GM12878 (cell line): Measurements from ENCODE around the gene OR4C3. TPM values are rescaled to one million over a fixed set of nuclear protein-coding genes. Genes with fewer than 3 reads are reported as not detected.
"Not testable (repeated sequence)": the region's sequence is repeated elsewhere in the genome, so short reads cannot be mapped to it uniquely, and the experiment has no call there.

Source experiments
- ATAC-seq: fragments of 200-7000 bp; cut with Tn5 transposase; 3 replicates; pipeline ENCODE4 v1.9.1; 2020; ENCODE audit warnings: mild to moderate bottlenecking, moderate library complexity
- Bru-seq: library from RNA; stranded (reverse); fragments of 400-500 nt; gene quantifications from one replicate; lab custom pipeline; 2021; lab: Mats Ljungman, UMichigan
- BruChase-seq, 2 experiments: library from RNA; stranded (reverse); fragments of 400-500 nt; gene quantifications; one replicate each; lab custom pipeline; 2021; lab: Mats Ljungman, UMichigan
- BruUV-seq: library from RNA; stranded (reverse); fragments of 400-500 nt; replicated peaks from 2 replicates; lab custom pipeline; 2021; lab: Mats Ljungman, UMichigan
- CTCF ChIA-PET: fragments of 300-600 bp; sonication (Branson Sonifier 250); formaldehyde crosslinking; extraction: SDS; loops from one replicate; lab custom pipeline; 2021; ENCODE audit warnings: inconsistent platforms; lab: Yijun Ruan, JAX
- POLR2A ChIA-PET: fragments of 350-600 bp; formaldehyde crosslinking; extraction: SDS; loops from one replicate; lab custom pipeline; 2021; ENCODE audit warnings: inconsistent platforms; lab: Charles Lee
- RAD21 ChIA-PET: fragments of 300-600 bp; sonication (Branson Sonifier 250); formaldehyde crosslinking; loops from one replicate; lab custom pipeline; 2023; ENCODE audit warnings: antibody characterized with exemption; ENCODE audit not compliant: unreplicated experiment; lab: Charles Lee
- SMC1A ChIA-PET: fragments of 300-600 bp; sonication (Branson Sonifier 250); formaldehyde crosslinking; loops from one replicate; lab custom pipeline; 2023; ENCODE audit not compliant: unreplicated experiment, uncharacterized antibody; lab: Charles Lee
- DNase-seq: peaks from one replicate; pipeline ENCODE4 v3.0.0-alpha.2; 2011; ENCODE audit warnings: low read depth, low spot score
- FAIRE-seq: peaks from 3 replicates; lab custom pipeline; 2011; peaks lifted over from hg19 to GRCh38; lab: Jason Lieb, UNC
- H2AFZ ChIP-seq: 2 replicates; pipeline ENCODE4 v1.6.0; 2011; ENCODE audit warnings: low read depth, low read length, control low read depth; ENCODE audit not compliant: control insufficient read depth
- H3K27ac ChIP-seq: 2 replicates; pipeline ENCODE4 v1.5.1; 2011; ENCODE audit warnings: control low read depth; ENCODE audit not compliant: control insufficient read depth, insufficient read depth
- H3K27me3 ChIP-seq, 2 experiments: replicated peaks in 1 of 2; 2 replicates each; pipeline versions ENCODE4 v1.6.0 to v1.6.1; 2011; ENCODE audit warnings: low read length in 1 of 2; ENCODE audit not compliant: control insufficient read depth in 2 of 2, insufficient read depth in 2 of 2
- H3K36me3 ChIP-seq, 2 experiments: 2 replicates each; pipeline ENCODE4 v1.5.1; 2011; ENCODE audit warnings: low read length in 1 of 2; ENCODE audit not compliant: control insufficient read depth in 2 of 2, insufficient read depth in 2 of 2
- H3K4me1 ChIP-seq: 2 replicates; pipeline ENCODE4 v1.6.1; 2011; ENCODE audit warnings: mild to moderate bottlenecking, low read length, moderate library complexity, mixed read lengths; ENCODE audit not compliant: control insufficient read depth, insufficient read depth
- H3K4me2 ChIP-seq: 2 replicates; pipeline ENCODE4 v1.6.0; 2011; ENCODE audit warnings: control low read depth; ENCODE audit not compliant: control insufficient read depth, insufficient read depth
- H3K4me3 ChIP-seq: fragments of 200-600 bp; sonication (generic); 2 replicates; pipeline ENCODE4 v1.5.1; 2016
- H3K79me2 ChIP-seq: 2 replicates; pipeline ENCODE4 v1.6.0; 2011; ENCODE audit warnings: low read length; ENCODE audit not compliant: control insufficient read depth, insufficient read depth
- H3K9ac ChIP-seq: 2 replicates; pipeline ENCODE4 v1.8.0; 2011; ENCODE audit warnings: low read length, control low read depth, mixed read lengths; ENCODE audit not compliant: control insufficient read depth, insufficient read depth
- H3K9me3 ChIP-seq: replicated peaks from 3 replicates; pipeline ENCODE4 v1.5.1; 2011; ENCODE audit warnings: mild to moderate bottlenecking, low read length; ENCODE audit not compliant: control insufficient read depth, insufficient read depth
- H4K20me1 ChIP-seq: 2 replicates; pipeline ENCODE4 v1.6.0; 2011; ENCODE audit not compliant: control insufficient read depth, insufficient read depth
- BRCA1 ChIP-seq: IDR thresholded peaks from 2 replicates; pipeline ENCODE4 v1.6.1; 2011; ENCODE audit warnings: low read depth, low read length, improper control_type of control experiment
- MTA2 ChIP-seq: fragments of 450-650 bp; IDR thresholded peaks from 2 replicates; pipeline ENCODE4 v1.6.1; 2016; ENCODE audit warnings: low read depth, mild to moderate bottlenecking, moderate library complexity
- NFXL1 ChIP-seq: fragments of 450-650 bp; IDR thresholded peaks from 2 replicates; pipeline ENCODE4 v1.6.1; 2017; ENCODE audit warnings: antibody characterized with exemption, mild to moderate bottlenecking, borderline replicate concordance
- NFYB ChIP-seq: IDR thresholded peaks from 2 replicates; pipeline ENCODE4 v1.6.1; 2011; ENCODE audit warnings: low read depth, mild to moderate bottlenecking, low read length, improper control_type of control experiment, moderate library complexity; ENCODE audit not compliant: insufficient read depth
- POLR2AphosphoS5 ChIP-seq: IDR thresholded peaks from 2 replicates; pipeline ENCODE4 v1.6.1; 2011; ENCODE audit warnings: mild to moderate bottlenecking, low read length, inconsistent platforms
- RAD51 ChIP-seq: fragments of 450-650 bp; IDR thresholded peaks from 2 replicates; pipeline ENCODE4 v1.6.1; 2016; ENCODE audit warnings: moderate library complexity, mild to moderate bottlenecking, inconsistent platforms
- RCOR1 ChIP-seq: conservative IDR thresholded peaks from 2 replicates; pipeline ENCODE4 v1.6.1; 2012; ENCODE audit warnings: low read depth, low read length, improper control_type of control experiment
- SMAD1 ChIP-seq: fragments of 450-650 bp; IDR thresholded peaks from 2 replicates; pipeline ENCODE4 v1.6.1; 2018; ENCODE audit warnings: mild to moderate bottlenecking, low read depth; ENCODE audit not compliant: partially characterized antibody
- TAF1 ChIP-seq: IDR thresholded peaks from 2 replicates; pipeline ENCODE4 v1.6.1; 2011; ENCODE audit warnings: mild to moderate bottlenecking, low read depth, low read length, borderline replicate concordance
- TCF7 ChIP-seq: IDR thresholded peaks from 2 replicates; pipeline ENCODE4 v1.6.1; 2014; ENCODE audit warnings: antibody characterized with exemption, borderline replicate concordance
- ZNF274 ChIP-seq: IDR thresholded peaks from one replicate; pipeline ENCODE4 v1.8.0; 2011; ENCODE audit not compliant: insufficient read length, insufficient read depth
- WGBS: methylation state at CpG from one replicate; pipeline ENCODE4 v1.1.6; 2016; ENCODE audit warnings: low lambda C conversion rate; ENCODE audit not compliant: insufficient replicate concordance, insufficient coverage; ENCODE audit errors: missing lambda C conversion rate; 5-methylcytosine and 5-hydroxymethylcytosine counted together
- in situ Hi-C: fragments of 300-500 bp; cut with MboI; formaldehyde crosslinking; loops from 9 replicates; pipeline ENCODE4 v1.14.3; 2018; ENCODE audit warnings: mixed read lengths
- intact Hi-C: fragments of 100-400 bp; cut with micrococcal nuclease; formaldehyde crosslinking; loops from one replicate; pipeline ENCODE4 v1.14.2; 2022; ENCODE audit not compliant: unreplicated experiment
- long read RNA-seq, 2 experiments: library from polyadenylated mRNA; unstranded; transcript quantifications; one replicate each; pipeline ENCODE4 v2.0.0, GENCODE V29; 2019 to 2020
- polyA minus RNA-seq, 3 experiments: library from RNA; depleted of rRNA, polyadenylated mRNA; stranded (reverse); fragments of >200 nt; gene quantifications; 2 replicates each; pipeline ENCODE4 v1.2.3, GENCODE V29; 2011
- polyA plus RNA-seq, 11 experiments: library from polyadenylated mRNA; depleted of rRNA in 4 of 11; unstranded in 6 of 11; stranded (reverse) in 5 of 11; fragments of >200 nt; fragmentation: Nextera tagmentation in 4 of 11; fragmentation: Illumina TruSeq in 1 of 11; extraction: Ambion mirVana in 4 of 11; extraction: Trizol in 1 of 11; gene quantifications; 1 replicate in 1 of 11; 2 replicates in 10 of 11; pipeline versions ENCODE4 v1.2.1 to v1.2.3, GENCODE V29; 2011 to 2016; ENCODE audit warnings: inconsistent platforms in 2 of 11, missing spikeins in 2 of 11, low read depth in 1 of 11
- total RNA-seq, 4 experiments: library from RNA; depleted of rRNA in 3 of 4; stranded (reverse); fragments of >200 nt in 3 of 4; fragmentation: Illumina TruSeq in 1 of 4; extraction: Trizol in 1 of 4; gene quantifications; 2 replicates each; pipeline versions ENCODE4 v1.2.1 to v1.2.3, GENCODE V29; 2013 to 2021
- TF ChIP-seq, protein P1 (sequence below): IDR thresholded peaks from 2 replicates; pipeline ENCODE4 v1.6.1; 2011; ENCODE audit warnings: borderline replicate concordance, low read depth, mild to moderate bottlenecking, moderate library complexity, mixed read lengths, low read length; ENCODE audit not compliant: insufficient read depth; ENCODE audit errors: extremely low read length

The OR4C3 gene
- total RNA-seq (2013; cell fraction: nucleolus; rRNA removed) = not detected in 2 replicates
- total RNA-seq (2014; rRNA removed) (not detected in 2 replicates), total RNA-seq (2014; rRNA removed; fragmentation: Illumina TruSeq; extraction: Trizol) (not detected in 2 replicates), total RNA-seq (2021) (not detected in 2 replicates), polyA plus RNA-seq (2011; rRNA removed) (not detected in 2 replicates), polyA plus RNA-seq (2014; fragmentation: Illumina TruSeq; extraction: Trizol) (not detected in 2 replicates), polyA plus RNA-seq (2014; fragmentation: Nextera tagmentation; extraction: Ambion mirVana) (not detected), polyA plus RNA-seq (2014; rRNA removed) (not detected in 2 replicates), polyA plus RNA-seq (2016; fragmentation: Nextera tagmentation; extraction: Ambion mirVana) (not detected), polyA minus RNA-seq (2011; rRNA and poly(A)+ RNA removed) (not detected in 2 replicates), Bru-seq, nascent RNA (not detected), BruChase-seq, experiment 1, labeled RNA remaining after a 6-hour chase (not detected), BruChase-seq, experiment 2, labeled RNA remaining after a 2-hour chase (percentile 10 among the genes with signal in this experiment)
- not detected for polyA plus RNA-seq (2011; ENCODE audit: low read depth)
- polyA plus RNA-seq (2011; cell fraction: cytosol; rRNA removed) = not detected in 2 replicates
- polyA plus RNA-seq (2011; cell fraction: nucleus; rRNA removed) = not detected in 2 replicates
- polyA plus RNA-seq (2012) = not detected in 2 replicates
- not detected in 2 replicates for polyA minus RNA-seq (2011; cell fraction: cytosol; rRNA and poly(A)+ RNA removed)
- polyA minus RNA-seq (2011; cell fraction: nucleus; rRNA and poly(A)+ RNA removed) = not detected in 2 replicates
- long read RNA-seq, experiment 1 = 0 reads
- long read RNA-seq, experiment 2 = 0 reads

DNA sequence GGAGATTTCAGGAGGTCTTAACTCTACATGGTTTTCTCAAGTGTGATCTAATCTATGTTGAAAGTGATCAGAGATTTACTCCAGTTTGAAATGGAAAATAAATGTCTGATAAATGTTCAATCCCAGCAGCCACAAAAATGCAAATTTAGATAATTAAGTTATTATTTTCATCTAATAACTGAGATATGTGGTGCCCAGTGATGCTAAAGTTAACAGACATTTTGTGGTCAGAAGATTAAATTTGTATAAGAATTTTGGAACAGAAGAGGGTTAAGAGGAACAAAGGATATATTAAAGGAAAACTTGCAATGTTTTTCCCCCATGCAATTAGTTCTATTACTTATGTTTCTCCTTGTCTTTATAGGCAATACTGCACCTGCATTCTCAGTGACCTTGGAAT is at the start of gene OR4C3:
OR4C3 (plus strand) TSS at position 301 of the 400 bp plus-strand sequence. CDS start 102 bp downstream, outside the sequence.
- in situ Hi-C loops = loop anchor here (25.0 kb wide), 1 partner anchor 387 kb away; no protein-coding TSS in a partner anchor
- DNase-seq, H3K4me2 ChIP-seq, ATAC-seq, H3K4me1 ChIP-seq, BruUV-seq, H3K9me3 ChIP-seq, FAIRE-seq, H3K9ac ChIP-seq, intact Hi-C loops, H3K27ac ChIP-seq, H2AFZ ChIP-seq, RAD21 ChIA-PET, H3K27me3 ChIP-seq, H3K4me3 ChIP-seq, H3K36me3 ChIP-seq, H3K79me2 ChIP-seq, H4K20me1 ChIP-seq, SMC1A ChIA-PET, POLR2A ChIA-PET, CTCF ChIA-PET: not testable (repeated sequence)

DNA sequence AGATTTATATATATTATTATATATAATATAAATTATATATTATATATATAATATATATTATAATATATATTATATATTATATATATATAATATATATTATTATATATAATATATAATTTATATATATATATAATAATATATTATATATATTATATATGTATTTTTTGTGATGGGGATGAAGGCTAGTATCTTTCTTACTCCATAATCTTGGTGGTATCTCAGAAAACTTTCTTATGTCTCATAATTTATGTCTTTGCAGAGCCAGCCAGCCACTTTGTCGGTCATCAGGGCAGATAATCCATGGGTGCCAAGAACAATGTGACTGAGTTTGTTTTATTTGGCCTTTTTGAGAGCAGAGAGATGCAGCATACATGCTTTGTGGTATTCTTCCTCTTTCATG is 18.8 kb upstream of the OR4C3 start, which contains the start of gene OR4S1:
OR4S1 (plus strand) TSS at position 301 of the 400 bp plus-strand sequence; CDS start at position 301, 0 bp downstream.
- Histone ChIP-seq H3K79me2 (no peaks in the 10 kb centered on the region), H3K9me3 (no peaks in the 10 kb centered on the region), H3K27me3 (no peaks in the 10 kb centered on the region), H3K9ac (no peak within 1 kb of the TSS), H3K36me3 (no peaks in the 10 kb centered on the region), H3K4me2 (no peak within 1 kb of the TSS), H2AFZ (no peak within 1 kb of the TSS), H3K27ac (no peak within 1 kb of the TSS), H4K20me1 (no peaks in the 10 kb centered on the region), H3K4me3 (no peak within 1 kb of the TSS), H3K4me1 (no peaks in the 10 kb centered on the region)
- WGBS = 28% methylated on average over 1 of the region's 1 CpG
- ChIA-PET RAD21 (no interaction called here), POLR2A (no interaction called here), CTCF (interaction anchor here (0.6 kb wide), 1 partner anchor 130 kb away, joined by 3 read pairs; no protein-coding TSS in a partner anchor), SMC1A (no interaction called here)
- no TSS peak for BruUV-seq
- in situ Hi-C loops = loop anchor here (10.0 to 25.0 kb wide), 2 partner anchors 369 to 1219 kb away; no protein-coding TSS in a partner anchor
- ATAC-seq (no peak), DNase-seq (no peak), FAIRE-seq (no peak)
- intact Hi-C loops = loop anchor here (2.0 to 5.0 kb wide), 3 partner anchors 133 to 1691 kb away; no protein-coding TSS in a partner anchor
- TF ChIP-seq RAD51 (no peak), TCF7 (no peak), BRCA1 (no peak), RCOR1 (no peak), POLR2AphosphoS5 (no peak), MTA2 (no peak), SMAD1 (no peak), ZNF274 (no peak), NFXL1 (no peak), TAF1 (no peak), NFYB (no peak)
- TF ChIP-seq, protein P1, sequence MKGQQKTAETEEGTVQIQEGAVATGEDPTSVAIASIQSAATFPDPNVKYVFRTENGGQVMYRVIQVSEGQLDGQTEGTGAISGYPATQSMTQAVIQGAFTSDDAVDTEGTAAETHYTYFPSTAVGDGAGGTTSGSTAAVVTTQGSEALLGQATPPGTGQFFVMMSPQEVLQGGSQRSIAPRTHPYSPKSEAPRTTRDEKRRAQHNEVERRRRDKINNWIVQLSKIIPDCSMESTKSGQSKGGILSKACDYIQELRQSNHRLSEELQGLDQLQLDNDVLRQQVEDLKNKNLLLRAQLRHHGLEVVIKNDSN = no peak
